SU-DHL-6 (cell line): ENCODE results near the gene UTP20.

Source experiments
- H2AFZ ChIP-seq: fragments of 200-600 bp; sonication (generic); 2 replicates; pipeline ENCODE4 v1.6.1; 2014; ENCODE audit warnings: low read depth, mild to moderate bottlenecking, moderate library complexity, mixed read lengths, antibody characterized with exemption, low read length; ENCODE audit not compliant: severe bottlenecking
- H3F3A ChIP-seq: fragments of 200-600 bp; shearing (Covaris generic); 2 replicates; pipeline ENCODE4 v1.6.0; 2016; ENCODE audit warnings: antibody characterized with exemption, mild to moderate bottlenecking; ENCODE audit not compliant: insufficient read depth
- H3K27ac ChIP-seq: fragments of 200-600 bp; sonication (generic); 2 replicates; pipeline ENCODE4 v1.5.1; 2016; ENCODE audit warnings: low read depth, mild to moderate bottlenecking, low read length, moderate library complexity, mixed read lengths
- H3K27me3 ChIP-seq: fragments of 200-600 bp; sonication (generic), shearing (Covaris generic); 2 replicates; pipeline ENCODE4 v1.6.0; 2014; ENCODE audit warnings: mild to moderate bottlenecking, low read length
- H3K36me3 ChIP-seq: fragments of 200-600 bp; sonication (generic); 2 replicates; pipeline ENCODE4 v1.6.1; 2014; ENCODE audit warnings: mild to moderate bottlenecking, low read length, mixed read lengths
- H3K4me2 ChIP-seq: fragments of 300-600, 200-600 bp; shearing (Covaris generic), sonication (generic); 2 replicates; pipeline ENCODE4 v1.6.0; 2014; ENCODE audit warnings: low read length, low read depth, mild to moderate bottlenecking; ENCODE audit not compliant: poor library complexity, severe bottlenecking
- H3K4me3 ChIP-seq: fragments of 200-600 bp; sonication (generic); 2 replicates; pipeline ENCODE4 v1.5.1; 2014; ENCODE audit warnings: antibody characterized with exemption, low read length, mild to moderate bottlenecking, mixed read lengths; ENCODE audit not compliant: insufficient read depth, poor library complexity, severe bottlenecking
- H3K79me2 ChIP-seq: fragments of 200-600 bp; sonication (generic); 2 replicates; pipeline ENCODE4 v1.6.1; 2014; ENCODE audit warnings: mild to moderate bottlenecking, low read length, moderate library complexity; ENCODE audit not compliant: insufficient read depth
- H3K9ac ChIP-seq: fragments of 200-600 bp; sonication (generic); 2 replicates; pipeline ENCODE4 v1.7.0; 2014; ENCODE audit warnings: mild to moderate bottlenecking, low read length
- H3K9me2 ChIP-seq: fragments of 200-600 bp; sonication (generic); replicated peaks from 2 replicates; pipeline ENCODE4 v1.6.1; 2014; ENCODE audit warnings: low read length; ENCODE audit not compliant: insufficient read depth
- H3K9me3 ChIP-seq: fragments of 200-600 bp; sonication (generic); 2 replicates; pipeline ENCODE4 v1.6.1; 2014; ENCODE audit warnings: low read length, mixed read lengths; ENCODE audit not compliant: insufficient read depth
- H4K20me1 ChIP-seq: fragments of 200-600 bp; sonication (generic); 2 replicates; pipeline ENCODE4 v1.6.1; 2014; ENCODE audit warnings: low read depth, mild to moderate bottlenecking, antibody characterized with exemption, low read length, moderate library complexity, mixed read lengths
- EZH2phosphoT487 ChIP-seq: fragments of 200-600 bp; sonication (generic), shearing (Covaris generic); conservative IDR thresholded peaks from 2 replicates; pipeline ENCODE4 v1.6.1; 2018; ENCODE audit warnings: mild to moderate bottlenecking, antibody characterized with exemption, low read length, moderate library complexity, mixed read lengths
- TF ChIP-seq, protein P1 (sequence below): fragments of 200-600 bp; sonication (generic); IDR thresholded peaks from one replicate; pipeline ENCODE4 v1.5.1; 2017; ENCODE audit warnings: antibody characterized with exemption, mild to moderate bottlenecking, low read length, moderate library complexity; ENCODE audit not compliant: insufficient read depth, poor library complexity, severe bottlenecking

Gene UTP20

DNA sequence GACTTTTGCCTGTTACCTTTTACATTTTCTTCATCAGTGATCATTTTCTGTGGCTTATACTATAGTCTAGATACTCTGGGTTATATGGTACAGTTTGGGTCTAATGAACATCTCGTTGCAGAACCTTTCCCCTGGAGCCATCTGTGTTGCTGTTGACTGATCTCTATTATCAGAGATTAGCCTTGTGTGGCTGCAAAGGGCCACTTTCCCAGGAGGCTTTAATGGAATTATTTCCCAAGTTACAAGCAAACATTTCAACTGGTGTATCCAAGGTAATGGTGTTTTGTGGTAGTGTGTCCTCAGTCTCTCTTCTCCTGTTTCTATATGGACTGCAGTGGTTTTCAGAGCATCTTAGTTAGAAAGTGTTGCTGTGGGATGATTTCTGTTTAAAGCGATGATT, 25.9 kb downstream of the UTP20 start:
- Histone ChIP-seq H3F3A (no peaks in the 10 kb centered on the region), H3K9me2 (no peaks in the 10 kb centered on the region), H3K27ac (no peak overlapping the region), H3K36me3 (peaks cover 13% of the 10 kb centered on the region; the same call in 1 of the 2 replicates), H3K27me3 (no peaks in the 10 kb centered on the region), H3K79me2 (no peaks in the 10 kb centered on the region), H3K9me3 (no peaks in the 10 kb centered on the region), H3K9ac (no peak overlapping the region), H4K20me1 (no peaks in the 10 kb centered on the region), H3K4me2 (no peak overlapping the region), H3K4me3 (no peak overlapping the region), H2AFZ (no peak overlapping the region)
- TF ChIP-seq EZH2phosphoT487 = no peak
- TF ChIP-seq, protein P1, sequence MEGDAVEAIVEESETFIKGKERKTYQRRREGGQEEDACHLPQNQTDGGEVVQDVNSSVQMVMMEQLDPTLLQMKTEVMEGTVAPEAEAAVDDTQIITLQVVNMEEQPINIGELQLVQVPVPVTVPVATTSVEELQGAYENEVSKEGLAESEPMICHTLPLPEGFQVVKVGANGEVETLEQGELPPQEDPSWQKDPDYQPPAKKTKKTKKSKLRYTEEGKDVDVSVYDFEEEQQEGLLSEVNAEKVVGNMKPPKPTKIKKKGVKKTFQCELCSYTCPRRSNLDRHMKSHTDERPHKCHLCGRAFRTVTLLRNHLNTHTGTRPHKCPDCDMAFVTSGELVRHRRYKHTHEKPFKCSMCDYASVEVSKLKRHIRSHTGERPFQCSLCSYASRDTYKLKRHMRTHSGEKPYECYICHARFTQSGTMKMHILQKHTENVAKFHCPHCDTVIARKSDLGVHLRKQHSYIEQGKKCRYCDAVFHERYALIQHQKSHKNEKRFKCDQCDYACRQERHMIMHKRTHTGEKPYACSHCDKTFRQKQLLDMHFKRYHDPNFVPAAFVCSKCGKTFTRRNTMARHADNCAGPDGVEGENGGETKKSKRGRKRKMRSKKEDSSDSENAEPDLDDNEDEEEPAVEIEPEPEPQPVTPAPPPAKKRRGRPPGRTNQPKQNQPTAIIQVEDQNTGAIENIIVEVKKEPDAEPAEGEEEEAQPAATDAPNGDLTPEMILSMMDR = no peak

DNA sequence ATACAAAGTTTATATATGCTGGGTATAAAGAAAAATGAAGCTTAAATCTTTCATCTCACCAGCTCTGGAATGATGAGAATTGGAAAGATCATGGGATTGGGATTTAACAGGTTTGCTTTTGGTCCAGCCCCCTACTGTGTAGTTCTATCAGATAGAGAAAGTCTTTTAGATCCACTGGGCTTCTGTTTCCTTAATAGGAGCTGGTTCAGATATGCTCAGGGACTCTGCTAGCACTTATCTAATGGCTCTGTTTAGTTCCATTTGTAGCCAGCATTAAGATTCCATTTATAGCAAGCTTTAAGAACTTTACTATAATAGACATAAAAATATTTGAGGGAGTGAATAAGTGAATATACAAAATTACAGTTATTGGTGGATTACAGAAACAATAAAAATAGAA, 42.6 kb downstream of the UTP20 start:
- Histone ChIP-seq H3F3A (peaks cover 6% of the 10 kb centered on the region; the same call in 1 of the 2 replicates), H3K9me2 (no peaks in the 10 kb centered on the region), H3K79me2 (no peaks in the 10 kb centered on the region), H3K9ac (no peak overlapping the region), H3K27me3 (no peaks in the 10 kb centered on the region), H3K9me3 (no peaks in the 10 kb centered on the region), H3K27ac (no peak overlapping the region), H3K36me3 (peaks cover 23% of the 10 kb centered on the region; the same call in 1 of the 2 replicates), H3K4me2 (no peak overlapping the region), H2AFZ (no peak overlapping the region), H3K4me3 (no peak overlapping the region), H4K20me1 (no peaks in the 10 kb centered on the region)
- TF ChIP-seq EZH2phosphoT487 = no peak
- TF ChIP-seq, protein P1 = no peak

DNA sequence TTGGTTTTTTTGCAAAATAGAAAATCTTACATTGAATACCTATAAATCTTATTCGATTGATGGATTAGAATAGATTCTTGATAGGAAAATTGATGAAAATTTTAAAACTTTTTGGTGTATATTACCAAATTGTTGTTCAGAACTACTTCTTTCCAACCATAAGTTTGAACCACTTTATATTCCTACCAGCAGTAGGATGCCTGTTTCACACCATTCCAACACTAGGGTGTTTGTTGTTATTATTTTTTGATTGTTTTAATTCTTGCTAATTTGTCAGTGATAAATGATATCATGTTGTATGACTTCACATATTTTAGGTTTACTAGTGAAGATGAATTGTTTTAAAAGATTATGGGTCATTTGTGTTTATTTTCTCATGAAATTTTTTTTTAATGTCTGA, 43.4 kb downstream of the UTP20 start:
- Histone ChIP-seq H4K20me1 (no peaks in the 10 kb centered on the region), H3K36me3 (peaks cover 24% of the 10 kb centered on the region), H3K27me3 (no peaks in the 10 kb centered on the region), H3K4me2 (no peak overlapping the region), H3K79me2 (no peaks in the 10 kb centered on the region), H2AFZ (no peak overlapping the region), H3F3A (peaks cover 6% of the 10 kb centered on the region; the same call in 1 of the 2 replicates), H3K9me2 (no peaks in the 10 kb centered on the region), H3K4me3 (no peak overlapping the region), H3K9me3 (no peaks in the 10 kb centered on the region), H3K27ac (no peak overlapping the region), H3K9ac (no peak overlapping the region)
- TF ChIP-seq EZH2phosphoT487 = no peak
- TF ChIP-seq, protein P1 = no peak

DNA sequence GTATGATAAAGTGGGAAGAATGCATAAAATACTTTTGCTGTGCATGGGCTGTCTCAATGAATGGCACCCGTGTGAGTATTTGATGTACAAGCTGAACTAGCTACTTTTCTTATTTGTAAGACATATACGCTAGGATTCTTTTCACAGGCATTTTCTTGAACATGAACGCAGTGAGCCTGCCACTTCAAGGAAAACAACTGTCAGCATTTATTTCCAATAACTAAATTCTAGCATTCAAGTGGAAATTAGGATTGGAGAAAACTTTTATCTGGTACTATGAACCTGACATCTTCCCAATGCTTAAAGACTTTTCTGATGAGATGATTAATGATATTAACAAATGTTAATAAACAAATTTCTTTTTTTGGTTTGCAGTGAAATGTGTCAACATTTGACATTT, 45.7 kb downstream of the UTP20 start:
- Histone ChIP-seq H3F3A (peaks cover 6% of the 10 kb centered on the region; the same call in 1 of the 2 replicates), H3K4me2 (no peak overlapping the region), H3K27me3 (no peaks in the 10 kb centered on the region), H3K9me3 (no peaks in the 10 kb centered on the region), H3K27ac (no peak overlapping the region), H3K4me3 (no peak overlapping the region), H4K20me1 (no peaks in the 10 kb centered on the region), H3K9me2 (no peaks in the 10 kb centered on the region), H3K36me3 (peaks cover 20% of the 10 kb centered on the region), H3K9ac (no peak overlapping the region), H2AFZ (no peak overlapping the region), H3K79me2 (no peaks in the 10 kb centered on the region)
- no peak for TF ChIP-seq EZH2phosphoT487
- TF ChIP-seq, protein P1 = no peak
